CD8-positive, alpha-beta memory T cell (primary cell): Measurements from ENCODE around the gene ZNF804B. TPM values are rescaled to one million over a fixed set of nuclear protein-coding genes. Genes with fewer than 3 reads are reported as not detected.

Experiments used
- CTCF ChIA-PET: fragments of 350-600 bp; sonication (Branson Sonifier 250); formaldehyde crosslinking; loops from one replicate; lab custom pipeline; 2021; ENCODE audit warnings: antibody characterized with exemption; lab: Charles Lee
- POLR2A ChIA-PET: fragments of 350-600 bp; sonication (Branson Sonifier 250); formaldehyde crosslinking; loops from one replicate; lab custom pipeline; 2021; ENCODE audit warnings: antibody characterized with exemption; lab: Charles Lee
- DNase-seq, 5 donors: peaks; one replicate each; pipeline versions ENCODE4 v3.0.0 to v3.0.0-alpha.2; 2020 to 2022; ENCODE audit warnings: mixed read lengths in 1 of 5
- H3K27ac ChIP-seq: one replicate; pipeline ENCODE4 v1.7.0; 2013; ENCODE audit warnings: low read depth, mild to moderate bottlenecking, low read length, moderate library complexity
- H3K27me3 ChIP-seq: 2 replicates; pipeline ENCODE4 v1.7.0; 2013; ENCODE audit warnings: low read length, mild to moderate bottlenecking; ENCODE audit not compliant: insufficient read depth, poor library complexity, severe bottlenecking
- H3K36me3 ChIP-seq: 2 replicates; pipeline ENCODE4 v1.7.0; 2013; ENCODE audit warnings: mild to moderate bottlenecking, low read length, moderate library complexity; ENCODE audit not compliant: insufficient read depth
- H3K4me1 ChIP-seq: 2 replicates; pipeline ENCODE4 v1.7.0; 2013; ENCODE audit warnings: mild to moderate bottlenecking, low read length, moderate library complexity; ENCODE audit not compliant: insufficient read depth
- H3K4me3 ChIP-seq: 2 replicates; pipeline ENCODE4 v1.7.0; 2013; ENCODE audit warnings: mild to moderate bottlenecking, low read length
- H3K9me3 ChIP-seq: 2 replicates; pipeline ENCODE4 v1.7.0; 2013; ENCODE audit warnings: mild to moderate bottlenecking, low read length
- H3K27ac Mint-ChIP-seq, 8 donors: one replicate each; pipeline ENCODE4 v1.8.0; 2020 to 2021; ENCODE audit warnings: mixed read lengths in 8 of 8, mild to moderate bottlenecking in 6 of 8, inconsistent platforms in 3 of 8, moderate library complexity in 3 of 8
- H3K27me3 Mint-ChIP-seq, 2 donors: one replicate each; pipeline ENCODE4 v1.8.0; 2020 to 2021; ENCODE audit warnings: mixed read lengths in 2 of 2, mild to moderate bottlenecking in 1 of 2, moderate library complexity in 1 of 2
- H3K36me3 Mint-ChIP-seq, 3 donors: one replicate each; pipeline ENCODE4 v1.8.0; 2020 to 2021; ENCODE audit warnings: mixed read lengths in 3 of 3, inconsistent platforms in 1 of 3, mild to moderate bottlenecking in 1 of 3
- H3K4me1 Mint-ChIP-seq, 3 donors: one replicate each; pipeline ENCODE4 v1.8.0; 2020 to 2021; ENCODE audit warnings: mixed read lengths in 3 of 3, inconsistent platforms in 1 of 3, mild to moderate bottlenecking in 1 of 3
- H3K4me3 Mint-ChIP-seq, 7 donors: one replicate each; pipeline ENCODE4 v1.8.0; 2020 to 2021; ENCODE audit warnings: mixed read lengths in 7 of 7, mild to moderate bottlenecking in 6 of 7, moderate library complexity in 4 of 7, inconsistent platforms in 2 of 7
- H3K9me3 Mint-ChIP-seq, 5 donors: one replicate each; pipeline ENCODE4 v1.8.0; 2020 to 2022; ENCODE audit warnings: mixed read lengths in 5 of 5, mild to moderate bottlenecking in 3 of 5, moderate library complexity in 2 of 5, inconsistent platforms in 1 of 5
- polyA plus RNA-seq: library from polyadenylated mRNA; unstranded; fragments of 300-500 nt; fragmentation: Illumina TruSeq; gene quantifications from one replicate; pipeline ENCODE4 v1.2.3, GENCODE V29; 2021
- total RNA-seq, 2 experiments: library from RNA; stranded (reverse); gene quantifications; one replicate each; pipeline ENCODE4 v1.2.3, GENCODE V29; 2021

Gene ZNF804B
- not detected for total RNA-seq
- not detected for polyA plus RNA-seq

DNA sequence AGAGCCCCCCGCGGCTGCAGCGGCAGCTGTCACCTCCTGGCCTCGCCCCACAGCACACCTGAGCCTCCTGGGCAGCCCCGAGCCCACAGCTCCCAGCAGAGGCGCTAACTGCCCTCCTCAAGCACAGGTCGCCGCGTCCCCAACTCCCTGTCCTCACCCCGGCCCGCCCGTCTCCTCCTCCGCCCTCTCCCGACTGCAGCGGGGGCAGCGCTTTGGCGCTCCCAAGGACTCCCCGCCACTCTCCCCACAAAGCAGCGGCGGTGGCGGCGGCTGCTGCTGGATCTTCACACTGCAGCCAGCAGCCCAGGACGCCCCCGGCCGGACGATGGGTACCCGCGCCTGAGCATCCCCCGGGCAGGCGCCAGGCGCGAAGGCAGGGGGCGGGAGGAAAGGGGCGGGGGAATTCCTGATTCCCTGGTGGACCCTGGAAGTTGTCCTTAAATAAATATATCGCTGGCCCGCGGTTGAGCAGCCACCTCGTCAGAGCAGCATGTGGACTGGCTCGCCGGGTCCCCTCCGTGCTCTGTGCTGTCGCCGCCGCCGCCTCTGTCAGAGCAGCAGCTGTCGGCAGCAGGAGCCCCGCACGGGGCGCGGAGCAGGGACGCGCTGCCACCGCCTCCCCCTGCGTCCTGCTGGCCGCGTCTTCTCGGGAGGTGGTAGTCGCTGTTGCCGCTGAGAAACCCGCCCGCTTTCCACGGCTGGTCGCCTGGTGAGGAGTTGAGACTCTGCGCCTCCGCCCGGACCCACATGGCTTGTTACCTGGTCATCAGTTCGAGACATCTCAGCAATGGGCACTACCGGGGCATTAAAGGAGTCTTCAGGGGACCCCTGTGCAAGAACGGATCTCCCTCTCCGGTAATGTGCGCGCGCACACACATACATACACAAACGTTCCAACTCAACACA is at the start of gene ZNF804B:
Gene ZNF804B, plus strand, starts transcription at position 471 of the 906 bp plus-strand sequence. Its CDS starts 277 bp downstream, at position 748.
- CTCF ChIA-PET: no interaction called here
- Histone ChIP-seq H3K4me1 (no peaks in the 10 kb centered on the region), H3K27me3 (no peaks in the 10 kb centered on the region), H3K9me3 (no peaks in the 10 kb centered on the region), H3K4me3 (no peak within 1 kb of the TSS), H3K36me3 (no peaks in the 10 kb centered on the region), H3K27ac (no peak within 1 kb of the TSS)
- Mint-ChIP-seq H3K27ac (peak within 1 kb of the TSS in 1 of 8 donors; percentile 35), H3K9me3 (peaks cover 0 to 6% (median 2%) of the 10 kb centered on the region in 5 donors), H3K27me3 (peaks cover 22 to 29% of the 10 kb centered on the region in 2 donors), H3K36me3 (no peaks in the 10 kb centered on the region), H3K4me1 (peaks cover 0 to 4% (median 1%) of the 10 kb centered on the region in 3 donors), H3K4me3 (peak within 1 kb of the TSS in 2 of 7 donors; percentile 20 to 21)
- POLR2A ChIA-PET: no interaction called here
- peak in 1 of 5 donors; percentile 40 for DNase-seq

DNA sequence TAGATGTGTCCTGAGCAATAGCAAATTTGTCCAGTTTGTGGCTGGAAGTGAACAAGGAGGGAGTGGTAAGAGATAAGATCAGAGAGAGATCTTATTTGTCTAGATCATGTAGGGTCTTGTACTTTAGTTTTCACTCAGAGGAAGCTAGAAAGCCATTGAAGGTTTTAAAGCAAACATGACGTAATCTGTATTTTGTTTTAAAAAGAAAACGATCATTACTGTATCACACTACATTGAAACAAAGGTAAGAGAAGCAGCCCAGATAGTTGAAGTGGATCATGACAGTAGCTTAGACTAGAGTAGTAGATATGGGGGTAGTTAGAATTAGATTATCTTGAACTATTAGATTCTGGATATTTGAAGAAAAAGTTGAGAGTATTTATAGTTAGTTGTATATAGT is 23.6 kb upstream of the ZNF804B start:
- CTCF ChIA-PET: no interaction called here
- H3K9me3 Mint-ChIP-seq: peaks cover 0 to 8% (median 2%) of the 10 kb centered on the region in 5 donors
- H3K27ac ChIP-seq: no peak overlapping the region

GRCh38 chr7:88737632-88738031 is 21.9 kb upstream of the ZNF804B start:
- ChIA-PET CTCF (no interaction called here), POLR2A (no interaction called here)
- H3K27ac ChIP-seq: no peak overlapping the region
- no peaks in the 10 kb centered on the region for H3K36me3 Mint-ChIP-seq
- no peaks in the 10 kb centered on the region for H3K9me3 ChIP-seq
- H3K4me1 Mint-ChIP-seq: no peaks in the 10 kb centered on the region
- H3K4me1 ChIP-seq: no peaks in the 10 kb centered on the region
- peaks cover 0 to 2% of the 10 kb centered on the region in 2 donors for H3K27me3 Mint-ChIP-seq
- DNase-seq: no peak
- H3K27ac Mint-ChIP-seq: no peak overlapping the region
- no peak overlapping the region for H3K4me3 ChIP-seq
- H3K27me3 ChIP-seq: no peaks in the 10 kb centered on the region
- H3K4me3 Mint-ChIP-seq: no peak overlapping the region
- H3K9me3 Mint-ChIP-seq: peaks cover 0 to 5% (median 0%) of the 10 kb centered on the region in 5 donors
- H3K36me3 ChIP-seq: no peaks in the 10 kb centered on the region

More for the DNA sequence above, 23.6 kb upstream of the ZNF804B start:
- no peak for DNase-seq
- Histone ChIP-seq H3K4me1 (no peaks in the 10 kb centered on the region), H3K27me3 (no peaks in the 10 kb centered on the region), H3K4me3 (no peak overlapping the region), H3K36me3 (no peaks in the 10 kb centered on the region), H3K9me3 (no peaks in the 10 kb centered on the region)
- Mint-ChIP-seq H3K4me1 (no peaks in the 10 kb centered on the region), H3K36me3 (no peaks in the 10 kb centered on the region), H3K27ac (no peak overlapping the region), H3K4me3 (no peak overlapping the region), H3K27me3 (peaks cover 0 to 2% of the 10 kb centered on the region in 2 donors)
- POLR2A ChIA-PET: no interaction called here

DNA sequence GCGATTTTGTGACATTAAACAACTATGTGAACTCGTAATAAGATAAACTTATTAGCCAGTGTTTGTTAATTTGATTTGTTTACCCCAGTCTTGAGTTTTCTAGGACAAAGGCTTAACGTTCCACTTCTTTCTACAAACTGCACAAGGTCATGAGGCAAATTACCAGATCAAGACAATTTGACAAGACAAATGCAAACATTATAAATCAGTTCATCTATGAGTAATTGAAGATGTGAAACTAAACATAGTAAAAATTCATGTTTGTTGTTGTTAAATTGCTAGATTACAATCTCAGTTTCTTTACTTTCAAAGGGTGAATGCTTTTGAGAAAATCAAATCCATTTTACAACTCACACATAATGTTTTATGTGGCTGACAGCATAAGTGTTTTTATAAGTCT is 13.4 kb upstream of the ZNF804B start:
- Histone ChIP-seq H3K36me3 (no peaks in the 10 kb centered on the region), H3K9me3 (no peaks in the 10 kb centered on the region), H3K27me3 (no peaks in the 10 kb centered on the region), H3K27ac (no peak overlapping the region), H3K4me3 (no peak overlapping the region), H3K4me1 (no peaks in the 10 kb centered on the region)
- Mint-ChIP-seq H3K27me3 (no peaks in the 10 kb centered on the region), H3K4me1 (no peaks in the 10 kb centered on the region), H3K4me3 (no peak overlapping the region), H3K36me3 (no peaks in the 10 kb centered on the region), H3K9me3 (peaks cover 0 to 4% (median 0%) of the 10 kb centered on the region in 5 donors), H3K27ac (no peak overlapping the region)
- ChIA-PET POLR2A (no interaction called here), CTCF (no interaction called here)
- DNase-seq: no peak

DNA sequence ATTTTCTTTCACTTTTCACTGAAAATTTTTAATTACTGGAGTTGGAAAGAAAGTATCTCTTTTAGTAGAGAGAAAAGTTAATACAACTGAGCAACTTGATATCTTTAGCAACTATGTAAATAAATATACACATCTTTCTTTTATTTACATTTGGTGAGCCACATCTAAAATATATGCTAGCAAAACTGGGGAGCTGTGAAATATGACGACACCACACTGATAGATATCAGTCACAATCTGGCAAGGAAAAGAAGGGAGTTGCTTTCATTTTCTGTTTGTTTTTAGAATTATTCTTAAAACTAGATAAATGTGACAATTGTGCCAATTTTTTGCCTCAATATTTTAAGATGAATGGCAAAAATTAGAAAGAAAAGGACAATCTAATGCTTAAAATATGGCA is 2.7 kb upstream of the ZNF804B start:
- H3K4me3 ChIP-seq: no peak overlapping the region
- H3K36me3 ChIP-seq: no peaks in the 10 kb centered on the region
- Mint-ChIP-seq H3K27me3 (peaks cover 26% of the 10 kb centered on the region in 2 donors), H3K27ac (no peak overlapping the region), H3K36me3 (no peaks in the 10 kb centered on the region), H3K4me3 (no peak overlapping the region), H3K4me1 (peaks cover 0 to 4% (median 1%) of the 10 kb centered on the region in 3 donors), H3K9me3 (peaks cover 0 to 6% (median 2%) of the 10 kb centered on the region in 5 donors)
- DNase-seq: no peak
- ChIA-PET POLR2A (no interaction called here), CTCF (no interaction called here)
- no peaks in the 10 kb centered on the region for H3K27me3 ChIP-seq
- no peaks in the 10 kb centered on the region for H3K9me3 ChIP-seq
- no peak overlapping the region for H3K27ac ChIP-seq
- no peaks in the 10 kb centered on the region for H3K4me1 ChIP-seq

DNA sequence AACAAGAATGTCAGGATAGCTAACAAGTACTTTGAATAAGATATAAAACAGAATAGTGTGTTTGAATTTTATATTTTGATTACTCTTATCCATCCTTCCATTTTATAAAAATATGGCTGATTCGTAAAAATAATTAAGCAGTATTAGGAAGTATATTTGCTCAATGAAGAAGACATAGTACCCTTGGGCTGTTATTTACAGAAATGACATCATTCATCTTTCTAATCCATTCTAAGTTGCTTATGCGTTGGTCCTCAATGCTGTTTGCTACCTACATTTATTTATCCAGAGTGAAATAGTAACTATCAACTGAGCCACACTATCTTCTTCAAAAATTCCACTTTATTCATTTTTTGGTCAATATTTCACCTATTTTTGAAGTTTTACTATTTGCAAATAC is 2.1 kb upstream of the ZNF804B start:
- DNase-seq: no peak
- no peaks in the 10 kb centered on the region for H3K4me1 ChIP-seq
- H3K4me3 ChIP-seq: no peak overlapping the region
- Mint-ChIP-seq H3K4me3 (no peak overlapping the region), H3K27ac (no peak overlapping the region), H3K36me3 (no peaks in the 10 kb centered on the region), H3K27me3 (peaks cover 26 to 29% of the 10 kb centered on the region in 2 donors), H3K9me3 (peaks cover 0 to 6% (median 2%) of the 10 kb centered on the region in 5 donors), H3K4me1 (peaks cover 0 to 4% (median 1%) of the 10 kb centered on the region in 3 donors)
- no peaks in the 10 kb centered on the region for H3K27me3 ChIP-seq
- ChIA-PET POLR2A (no interaction called here), CTCF (no interaction called here)
- no peak overlapping the region for H3K27ac ChIP-seq
- no peaks in the 10 kb centered on the region for H3K36me3 ChIP-seq
- no peaks in the 10 kb centered on the region for H3K9me3 ChIP-seq

GRCh38 chr7:88758381-88759229 is 895 bp upstream of the ZNF804B start:
- peaks cover 0 to 4% (median 1%) of the 10 kb centered on the region in 3 donors for H3K4me1 Mint-ChIP-seq
- H3K4me3 Mint-ChIP-seq: no peak overlapping the region
- DNase-seq: no peak
- H3K27me3 Mint-ChIP-seq: peaks cover 26 to 29% of the 10 kb centered on the region in 2 donors
- Histone ChIP-seq H3K36me3 (no peaks in the 10 kb centered on the region), H3K9me3 (no peaks in the 10 kb centered on the region), H3K4me3 (no peak overlapping the region), H3K27ac (no peak overlapping the region), H3K27me3 (no peaks in the 10 kb centered on the region), H3K4me1 (no peaks in the 10 kb centered on the region)
- H3K9me3 Mint-ChIP-seq: peaks cover 0 to 6% (median 2%) of the 10 kb centered on the region in 5 donors
- CTCF ChIA-PET: no interaction called here
- H3K27ac Mint-ChIP-seq: no peak overlapping the region
- no peaks in the 10 kb centered on the region for H3K36me3 Mint-ChIP-seq
- POLR2A ChIA-PET: no interaction called here
